Measurements from ENCODE around the gene SPOP.

Gene SPOP

DNA sequence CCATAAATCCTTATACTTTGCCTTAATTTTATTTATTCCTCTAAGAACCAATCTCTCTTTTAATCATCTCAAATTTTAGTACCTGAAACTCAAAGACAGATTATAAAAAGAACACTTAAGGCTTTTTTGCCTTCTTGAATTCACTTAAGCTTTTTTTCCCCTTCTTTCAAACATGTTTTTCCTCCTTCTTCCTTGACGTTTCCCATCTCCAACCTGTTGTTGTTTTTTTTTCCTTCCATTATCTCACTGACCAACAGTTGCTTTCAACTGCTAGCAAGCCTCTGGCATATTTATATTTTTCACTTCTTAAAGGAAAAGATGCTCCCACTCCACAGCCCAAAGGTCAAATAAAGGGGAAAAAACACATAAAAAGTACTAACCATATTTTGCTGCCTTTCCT is 32.2 kb downstream of the SPOP start:
- no peak for TF ChIP-seq CTCF (IDR thresholded peaks at IDR 0.05; ENCODE audit: extremely low read depth, missing control alignments)
- no peak for DNase-seq (ENCODE audit: low spot score)

- TF ChIP-seq CTCF (IDR thresholded peaks at IDR 0.05; ENCODE audit: extremely low read depth, missing control alignments), result no peak
- DNase-seq (ENCODE audit: low spot score), result no peak
Measured at GRCh38 chr17:49640556-49640955, 37.3 kb downstream of the SPOP start.

- no peak for DNase-seq (ENCODE audit: low spot score)
- TF ChIP-seq CTCF (IDR thresholded peaks at IDR 0.05; ENCODE audit: extremely low read depth, missing control alignments), result no peak
Measured at GRCh38 chr17:49638818-49639217, 39.1 kb downstream of the SPOP start.

GRCh38 chr17:49637739-49638138 is 40.2 kb downstream of the SPOP start:
- no peak for DNase-seq (ENCODE audit: low spot score)
- no peak for TF ChIP-seq CTCF (IDR thresholded peaks at IDR 0.05; ENCODE audit: extremely low read depth, missing control alignments)

DNA sequence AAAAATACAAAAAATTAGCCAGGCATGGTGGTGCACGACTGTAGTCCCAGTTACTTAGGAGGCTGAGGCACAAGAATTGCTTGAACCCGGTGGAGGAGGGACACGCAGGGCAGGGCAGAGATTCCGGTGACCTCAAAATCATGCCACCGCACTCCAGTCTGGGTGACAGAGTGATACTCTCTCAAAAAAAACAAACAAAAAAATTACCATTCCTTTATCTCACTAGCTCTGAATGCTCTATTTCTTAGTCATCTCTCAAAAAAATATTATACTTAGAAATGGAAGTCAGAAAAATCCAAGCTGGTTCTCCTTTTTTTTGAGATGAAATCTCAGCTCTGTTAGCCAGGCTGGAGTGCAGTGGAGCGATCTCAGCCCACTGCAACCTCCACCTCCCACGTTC is 40.8 kb downstream of the SPOP start:
- no peak for TF ChIP-seq CTCF (IDR thresholded peaks at IDR 0.05; ENCODE audit: extremely low read depth, missing control alignments)
- DNase-seq (ENCODE audit: low spot score), result no peak

- no peak for DNase-seq (ENCODE audit: low spot score)
- TF ChIP-seq CTCF (IDR thresholded peaks at IDR 0.05; ENCODE audit: extremely low read depth, missing control alignments), result no peak
Measured at GRCh38 chr17:49635121-49635520, 42.8 kb downstream of the SPOP start.

DNA sequence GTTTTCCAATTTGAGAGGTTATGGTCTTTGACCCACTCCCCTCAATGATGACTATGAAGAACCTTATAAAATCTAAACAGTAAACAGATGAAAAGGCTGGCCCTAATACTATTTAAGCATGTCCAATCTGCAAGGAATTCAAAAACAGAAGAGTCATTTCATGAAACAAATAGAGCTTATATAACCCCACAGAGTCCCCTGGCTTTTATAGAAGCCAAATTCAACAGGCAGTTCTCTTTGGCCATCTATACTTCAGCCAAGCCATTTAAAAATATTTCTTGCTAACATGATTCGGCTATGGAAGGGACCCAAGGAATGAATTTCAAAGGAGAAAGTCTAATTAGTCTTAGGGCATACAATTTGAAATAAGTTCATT is 43.4 kb downstream of the SPOP start:
- no peak for DNase-seq (ENCODE audit: low spot score)
- no peak for TF ChIP-seq CTCF (IDR thresholded peaks at IDR 0.05; ENCODE audit: extremely low read depth, missing control alignments)
